ENCODE results near the gene RXFP3.
A peak's percentile ranks its signal among the peaks of the same experiment; 100 is the strongest.
"Not testable (repeated sequence)": the region's sequence is repeated elsewhere in the genome, so short reads cannot be mapped to it uniquely, and the experiment has no call there.

Gene RXFP3, protein sequence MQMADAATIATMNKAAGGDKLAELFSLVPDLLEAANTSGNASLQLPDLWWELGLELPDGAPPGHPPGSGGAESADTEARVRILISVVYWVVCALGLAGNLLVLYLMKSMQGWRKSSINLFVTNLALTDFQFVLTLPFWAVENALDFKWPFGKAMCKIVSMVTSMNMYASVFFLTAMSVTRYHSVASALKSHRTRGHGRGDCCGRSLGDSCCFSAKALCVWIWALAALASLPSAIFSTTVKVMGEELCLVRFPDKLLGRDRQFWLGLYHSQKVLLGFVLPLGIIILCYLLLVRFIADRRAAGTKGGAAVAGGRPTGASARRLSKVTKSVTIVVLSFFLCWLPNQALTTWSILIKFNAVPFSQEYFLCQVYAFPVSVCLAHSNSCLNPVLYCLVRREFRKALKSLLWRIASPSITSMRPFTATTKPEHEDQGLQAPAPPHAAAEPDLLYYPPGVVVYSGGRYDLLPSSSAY

GRCh38 chr5:33936381-33937016, at the start of gene RXFP3:
Gene RXFP3 (plus strand): TSS chr5:33936386. CDS start chr5:33936741, 355 bp downstream.
- no peak for DNase-seq (ENCODE audit: low spot score)

- DNase-seq (ENCODE audit: low spot score): no peak
Observed at GRCh38 chr5:33887268-33887667, 48.9 kb upstream of the RXFP3 start.

DNA sequence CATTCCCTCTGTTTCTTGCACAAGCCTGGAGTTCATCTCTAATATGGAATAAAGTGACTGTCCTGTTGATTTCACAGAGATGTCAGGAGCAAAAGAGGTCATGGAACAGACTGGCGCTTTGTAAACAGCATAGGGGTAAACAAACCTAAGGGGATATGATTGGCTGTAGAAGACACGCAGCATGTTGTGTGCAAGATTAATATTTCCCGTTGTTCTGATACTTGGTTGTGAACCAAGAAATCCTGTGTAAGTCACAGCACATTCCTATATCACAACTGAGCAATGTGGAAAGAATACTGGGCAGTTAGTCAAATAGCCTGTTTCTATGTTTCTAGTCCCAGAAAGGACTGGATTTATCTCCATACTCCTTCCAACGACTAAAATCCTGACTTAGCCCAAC, 47.6 kb upstream of the RXFP3 start:
- no peak for DNase-seq (ENCODE audit: low spot score)

DNA sequence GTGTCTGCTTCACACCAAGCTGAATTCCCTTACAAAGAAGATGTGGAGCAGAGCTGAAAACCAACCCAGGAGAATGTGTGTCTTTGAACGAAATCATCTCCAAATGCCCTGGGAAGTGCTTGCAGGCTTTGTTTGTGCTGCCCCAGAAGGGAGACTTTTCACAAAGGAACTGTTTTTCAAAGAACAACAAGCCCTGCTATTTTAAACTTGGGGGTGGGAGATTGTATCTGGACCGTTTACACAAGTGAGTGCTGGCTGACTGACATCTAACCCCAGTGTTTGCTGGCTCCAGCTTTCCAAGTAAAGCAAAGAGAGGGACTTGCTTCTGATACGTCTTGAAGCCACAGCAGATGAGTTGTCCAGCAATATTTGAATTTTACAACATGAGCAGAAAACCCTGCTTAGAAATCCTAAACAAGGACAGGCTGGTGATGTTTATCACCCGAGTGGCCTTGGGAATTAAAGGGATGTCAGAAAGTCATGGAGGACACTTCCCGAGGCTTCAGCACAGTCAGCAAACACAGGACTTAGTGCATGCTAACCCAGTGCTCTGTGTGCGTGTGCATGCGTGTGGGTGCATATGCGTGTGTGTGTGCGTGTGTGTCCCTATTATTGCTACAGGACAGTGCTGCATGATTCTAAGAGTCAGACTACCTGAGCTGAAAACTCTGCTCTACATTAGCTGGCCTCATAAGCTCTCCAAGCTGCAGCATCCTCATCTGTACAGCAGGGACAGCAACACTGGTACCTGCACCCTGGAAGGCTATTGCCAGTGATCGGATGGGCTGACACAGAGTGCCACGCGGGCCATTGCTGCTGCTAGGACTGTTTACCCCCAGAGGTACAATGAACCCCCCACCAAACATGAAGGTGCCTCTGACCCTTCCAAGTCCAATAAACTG, 45.8 kb upstream of the RXFP3 start:
- DNase-seq (ENCODE audit: low spot score): no peak

- no peak for DNase-seq (ENCODE audit: low spot score)
Observed at GRCh38 chr5:33891446-33891787, 44.8 kb upstream of the RXFP3 start.

DNA sequence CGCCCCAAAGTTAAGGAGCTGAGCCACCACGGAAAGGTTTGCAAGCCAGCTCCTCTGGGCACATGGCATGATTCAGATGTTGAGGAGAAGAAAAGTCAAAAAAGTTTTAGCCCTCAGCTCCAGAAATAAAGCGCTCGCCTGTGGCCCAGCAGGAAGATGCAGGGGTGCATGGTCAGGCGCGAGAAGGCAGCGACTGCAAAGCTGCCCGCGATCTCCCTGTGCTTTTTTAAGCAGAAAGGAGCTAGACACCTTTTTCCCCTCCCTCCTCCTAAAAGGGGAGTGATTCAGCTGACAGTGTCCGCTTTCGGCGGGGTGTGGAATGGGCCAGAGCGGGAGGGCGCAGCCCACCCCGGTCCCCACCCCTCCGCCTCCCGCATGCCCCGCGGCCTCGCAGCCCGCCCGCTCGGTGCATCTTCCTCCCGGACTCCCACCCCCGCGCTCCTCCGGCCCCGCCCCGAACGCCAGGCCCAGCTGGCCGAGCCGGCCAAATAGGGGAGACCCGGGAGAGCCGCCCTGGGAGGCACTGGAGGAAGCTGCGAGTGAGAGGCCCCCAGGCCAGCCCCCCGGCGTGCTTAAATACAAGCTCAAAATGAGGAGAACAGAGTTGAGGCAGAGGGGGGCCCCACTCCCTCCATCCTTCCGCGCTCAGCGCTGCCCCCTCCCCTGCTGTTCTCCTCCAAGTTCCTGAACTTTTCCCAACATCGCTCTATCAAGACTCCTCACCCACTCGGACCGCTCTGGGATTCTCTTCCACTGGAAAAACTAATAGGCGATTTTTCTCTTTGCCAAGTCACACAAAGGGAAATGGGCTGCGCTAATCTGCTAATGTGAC, 44.2 kb upstream of the RXFP3 start, which contains the start of gene ADAMTS12:
TSS of gene ADAMTS12 (minus strand) at position 203 of the 832 bp plus-strand sequence. CDS start at position 69, 134 bp downstream.
- no peak for DNase-seq (ENCODE audit: low spot score)

DNA sequence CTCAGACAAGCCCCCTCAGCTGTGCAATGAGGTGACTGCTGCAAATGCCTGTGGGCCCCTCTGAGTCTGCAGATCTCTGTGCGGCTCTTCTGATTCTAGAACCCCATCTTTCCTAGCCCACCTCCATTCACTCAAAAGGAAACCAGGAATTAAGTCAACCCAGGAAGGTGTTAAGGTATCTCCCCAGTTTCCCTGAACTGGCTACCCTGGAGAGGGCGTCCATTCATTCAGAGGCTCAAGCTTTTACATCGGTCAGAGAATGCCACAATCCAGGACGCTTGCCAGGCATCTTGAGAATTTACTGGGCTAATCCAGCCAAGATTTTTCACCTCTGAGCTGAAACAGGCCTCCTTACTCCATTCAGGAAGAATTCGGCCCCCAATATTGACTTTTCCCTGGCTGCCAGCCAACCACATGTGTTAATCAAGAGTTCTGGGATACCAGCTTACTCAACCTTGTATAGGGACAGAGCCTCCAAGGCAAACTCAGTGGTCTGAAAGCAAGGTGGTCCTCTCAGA, 43.5 kb upstream of the RXFP3 start:
- no peak for DNase-seq (ENCODE audit: low spot score)

DNA sequence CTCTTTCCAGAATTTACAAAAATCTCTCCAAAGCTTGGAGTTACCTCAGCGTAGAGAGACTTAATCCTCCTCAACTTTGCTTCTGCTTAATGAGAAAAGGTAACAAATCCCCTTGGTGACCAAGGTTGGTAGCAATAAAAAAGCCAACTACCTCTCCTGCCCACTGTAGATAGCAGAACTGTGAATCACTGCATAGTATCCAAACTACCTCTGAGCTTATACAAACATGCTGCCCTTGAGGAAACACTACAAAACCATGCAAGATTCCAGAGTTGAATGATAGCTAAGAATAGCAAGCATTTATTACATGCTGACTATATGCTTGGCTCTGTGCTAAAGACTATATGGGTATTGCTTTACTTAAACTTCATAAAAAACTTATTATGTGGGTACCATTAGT, 41.6 kb upstream of the RXFP3 start:
- no peak for DNase-seq (ENCODE audit: low spot score)

DNA sequence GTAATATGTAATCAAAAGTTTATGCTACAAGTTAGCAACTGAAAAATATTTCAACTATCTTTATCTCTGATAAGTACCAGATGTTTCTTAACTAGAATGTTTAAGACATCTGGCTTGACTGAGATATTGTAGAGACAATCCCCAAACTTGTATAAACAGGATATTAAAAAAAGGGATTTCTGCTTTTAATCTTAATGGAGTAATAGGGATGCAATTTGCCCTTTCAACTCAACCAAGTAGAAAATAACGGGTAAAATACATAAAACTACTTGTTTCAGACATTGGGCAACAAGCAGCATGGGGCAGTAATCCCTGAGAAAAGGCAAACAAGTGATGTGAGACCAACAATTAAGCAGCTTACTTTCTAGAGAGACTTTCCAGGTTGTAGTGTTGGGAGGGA, 35.0 kb upstream of the RXFP3 start:
- DNase-seq (ENCODE audit: low spot score): no peak

- DNase-seq (ENCODE audit: low spot score): no peak
Observed at GRCh38 chr5:33903118-33903517, 33.1 kb upstream of the RXFP3 start.

DNA sequence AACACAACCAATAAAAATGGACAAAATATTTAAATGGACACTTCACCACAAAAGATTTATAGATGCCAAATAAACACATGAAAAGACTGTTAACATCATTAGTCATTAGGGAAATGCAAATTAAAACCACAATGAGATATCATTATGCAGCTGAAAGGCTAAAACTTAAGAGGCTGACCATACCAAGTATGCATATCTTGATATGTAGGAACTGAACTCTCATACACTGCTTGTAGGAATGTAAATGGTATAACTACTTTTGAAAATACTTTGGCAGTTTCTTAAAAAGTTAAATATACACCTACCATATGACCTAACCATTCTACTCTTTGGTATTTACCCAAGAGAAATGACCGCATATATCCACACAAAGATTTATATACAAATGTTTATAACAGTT, 30.8 kb upstream of the RXFP3 start:
- DNase-seq (ENCODE audit: low spot score): no peak

- DNase-seq (ENCODE audit: low spot score): not testable (repeated sequence)
Observed at GRCh38 chr5:33906248-33906647, 29.9 kb upstream of the RXFP3 start.

DNA sequence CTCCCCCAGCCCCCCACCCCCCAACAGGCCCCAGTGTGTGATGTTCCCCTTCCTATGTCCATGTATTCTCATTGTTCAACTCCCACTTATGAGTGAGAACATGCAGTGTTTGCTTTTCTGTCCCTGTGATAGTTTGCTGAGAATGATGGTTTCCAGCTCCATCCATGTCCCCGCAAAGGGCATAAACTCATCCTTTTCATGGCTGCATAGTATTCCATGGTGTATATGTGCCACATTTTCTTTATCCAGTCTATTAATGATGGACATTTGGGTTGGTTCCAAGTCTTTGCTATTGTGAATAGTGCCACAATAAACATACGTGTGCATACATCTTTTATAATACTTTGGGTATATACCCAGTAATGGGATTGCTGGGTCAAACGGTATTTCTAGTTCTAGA, 21.3 kb upstream of the RXFP3 start:
- not testable (repeated sequence) for DNase-seq (ENCODE audit: low spot score)

DNA sequence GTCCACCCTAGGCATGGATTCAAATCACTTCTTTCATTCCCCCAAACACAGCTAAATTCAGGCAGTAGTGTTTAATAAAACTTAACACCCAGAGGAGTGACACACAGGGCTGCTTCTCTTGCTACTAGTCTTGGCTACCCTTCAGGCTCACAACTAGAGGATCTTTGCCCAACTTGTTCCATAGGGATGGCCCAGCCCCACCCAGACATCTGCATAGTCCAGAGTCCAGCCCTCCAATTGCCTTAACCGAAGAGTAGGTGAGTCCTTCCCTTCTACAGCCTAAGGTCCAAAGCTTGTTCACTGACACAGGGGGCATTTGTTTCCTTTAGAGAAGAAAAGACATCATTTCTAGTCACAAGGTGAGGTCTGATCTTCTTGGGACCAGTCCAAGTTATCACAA, 15.2 kb upstream of the RXFP3 start:
- peak; percentile 11 for DNase-seq (ENCODE audit: low spot score)

- no peak for DNase-seq (ENCODE audit: low spot score)
Observed at GRCh38 chr5:33925278-33925677, 10.9 kb upstream of the RXFP3 start.

GRCh38 chr5:33927685-33928084, 8.5 kb upstream of the RXFP3 start:
- DNase-seq (ENCODE audit: low spot score): no peak

DNA sequence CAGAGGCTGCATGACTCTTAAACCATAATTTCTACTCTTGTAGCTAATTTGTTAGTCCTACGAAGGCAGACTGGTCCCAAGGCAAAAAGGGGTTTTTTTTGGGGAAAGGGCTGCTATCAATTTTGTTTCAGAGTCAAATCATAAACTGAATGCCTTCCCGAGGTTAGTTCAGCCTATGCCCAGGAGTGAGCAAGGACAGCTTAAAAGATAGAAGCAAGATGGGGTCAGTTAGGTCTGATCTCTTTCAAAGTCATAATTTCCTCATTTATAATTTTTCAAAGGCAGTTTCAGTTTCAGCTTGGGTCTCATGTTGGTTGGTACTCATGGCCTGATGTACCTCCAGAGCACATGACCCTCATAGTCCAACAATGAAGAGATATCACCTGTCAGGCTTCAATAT, 7.9 kb upstream of the RXFP3 start:
- no peak for DNase-seq (ENCODE audit: low spot score)

DNA sequence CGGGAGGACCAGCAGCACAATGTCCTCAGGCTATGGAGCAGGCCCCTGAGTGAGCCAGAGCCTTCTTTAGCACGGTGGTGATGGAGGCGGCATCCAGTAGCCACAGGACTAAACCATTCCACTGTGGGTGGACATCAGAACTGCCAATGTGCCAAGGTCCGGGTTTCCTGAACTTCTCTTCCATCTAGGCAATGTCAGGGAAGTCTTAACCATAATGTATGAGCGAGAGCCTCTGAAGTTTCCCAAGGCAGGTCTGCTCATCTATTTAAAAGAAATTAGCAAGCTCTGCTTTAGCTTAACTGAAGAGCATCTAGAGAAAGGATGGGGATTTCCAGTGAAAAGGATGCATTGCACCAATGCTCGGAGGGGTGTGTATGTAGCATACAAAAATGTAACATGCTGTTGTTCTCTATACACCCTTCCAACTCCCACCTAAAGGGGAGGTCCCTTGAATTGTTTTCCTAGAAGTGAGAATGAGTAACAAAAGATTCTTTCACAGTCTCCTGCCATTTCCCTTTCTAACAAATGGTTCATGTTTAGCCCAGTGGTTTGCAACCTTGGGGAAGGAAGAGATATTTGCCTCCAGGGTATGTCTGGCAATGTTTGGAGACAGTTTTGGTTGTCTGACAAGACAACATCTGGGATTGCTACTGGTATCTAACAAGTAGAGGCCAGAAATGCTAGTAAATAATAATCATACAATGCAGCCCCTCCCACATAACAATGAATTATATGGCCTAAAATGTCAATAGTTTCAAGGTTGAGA, 6.1 kb upstream of the RXFP3 start:
- no peak for DNase-seq (ENCODE audit: low spot score)

- no peak for DNase-seq (ENCODE audit: low spot score)
Observed at GRCh38 chr5:33931136-33931535, 5.0 kb upstream of the RXFP3 start.

DNA sequence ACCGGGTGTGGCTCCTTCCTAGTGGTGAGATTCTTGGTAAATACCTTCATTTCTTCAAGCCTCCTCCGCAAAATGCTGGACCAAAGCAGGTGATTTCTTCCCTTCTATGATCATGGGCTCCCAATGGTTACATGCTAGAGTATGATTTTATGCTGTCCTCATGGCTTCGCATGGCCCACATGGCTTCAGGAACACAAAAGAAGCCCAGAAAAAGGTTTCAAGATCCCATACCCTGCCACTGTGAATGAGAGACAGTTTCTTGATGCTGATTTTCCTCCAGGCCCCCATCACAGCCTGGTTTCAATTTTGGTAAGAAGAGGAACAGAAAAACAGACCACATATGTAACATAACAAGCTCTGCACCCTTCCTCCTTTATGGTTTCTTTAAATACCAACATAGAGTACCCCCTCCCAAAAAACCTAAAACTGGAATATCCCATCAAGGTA, 2.4 kb upstream of the RXFP3 start:
- no peak for DNase-seq (ENCODE audit: low spot score)

GRCh38 chr5:33934176-33934575, 2.0 kb upstream of the RXFP3 start:
- no peak for DNase-seq (ENCODE audit: low spot score)

All from SW480 (cell line).